Panc1 (cell line): ENCODE measurements around the gene RFPL4AL1. TPM values are rescaled to one million over a fixed set of nuclear protein-coding genes. Genes with fewer than 3 reads are reported as not detected.

Experiments
- ATAC-seq: fragments of 200-7000 bp; cut with Tn5 transposase; 2 replicates; pipeline ENCODE4 v1.9.1; 2020; ENCODE audit warnings: mild to moderate bottlenecking, moderate library complexity
- BruUV-seq: library from RNA; stranded (reverse); fragments of 400-500 nt; replicated peaks from 2 replicates; lab custom pipeline; 2021; lab: Mats Ljungman, UMichigan
- CTCF ChIA-PET: fragments of 300-600 bp; sonication (Branson Sonifier 250); formaldehyde crosslinking; loops from one replicate; lab custom pipeline; 2022; ENCODE audit warnings: antibody characterized with exemption; lab: Charles Lee
- POLR2A ChIA-PET: fragments of 300-600 bp; sonication (Branson Sonifier 250); formaldehyde crosslinking; loops from one replicate; lab custom pipeline; 2022; ENCODE audit warnings: antibody characterized with exemption; lab: Charles Lee
- DNase-seq: peaks from one replicate; pipeline ENCODE4 v3.0.0-alpha.2; 2010; ENCODE audit warnings: low read depth, low spot score
- H3K27ac ChIP-seq: 2 replicates; pipeline ENCODE4 v1.5.1; 2011; ENCODE audit warnings: mild to moderate bottlenecking, low read length, inconsistent platforms
- H3K27me3 ChIP-seq: fragments of 200-500 bp; sonication (Bioruptor generic); 2 replicates; pipeline ENCODE4 v1.6.0; 2014; ENCODE audit warnings: low read length, inconsistent platforms; ENCODE audit not compliant: control insufficient read depth, insufficient read depth
- H3K36me3 ChIP-seq: fragments of 200-500 bp; sonication (Bioruptor generic); 2 replicates; pipeline ENCODE4 v1.5.1; 2014; ENCODE audit warnings: inconsistent platforms, mild to moderate bottlenecking, low read length, moderate library complexity; ENCODE audit not compliant: control insufficient read depth, insufficient read depth
- H3K4me1 ChIP-seq: 2 replicates; pipeline ENCODE4 v1.5.1; 2011; ENCODE audit warnings: inconsistent platforms, mild to moderate bottlenecking, low read length, moderate library complexity; ENCODE audit not compliant: control insufficient read depth, insufficient read depth
- H3K4me3 ChIP-seq, 2 experiments: 2 replicates each; pipeline ENCODE4 v1.5.1; 2011 to 2012; ENCODE audit warnings: low read depth in 2 of 2, low read length in 2 of 2, mild to moderate bottlenecking in 2 of 2, inconsistent platforms in 1 of 2, moderate library complexity in 1 of 2
- H3K9me3 ChIP-seq: fragments of 200-500 bp; sonication (Bioruptor generic); 2 replicates; pipeline ENCODE4 v1.5.1; 2014; ENCODE audit warnings: low read depth, mild to moderate bottlenecking, inconsistent platforms, low read length, moderate library complexity; ENCODE audit not compliant: control insufficient read depth, insufficient read depth
- POLR2AphosphoS5 ChIP-seq: IDR thresholded peaks from 2 replicates; pipeline ENCODE4 v1.6.1; 2012; ENCODE audit warnings: mild to moderate bottlenecking, low read depth, low read length, moderate library complexity
- SIN3A ChIP-seq: IDR thresholded peaks from 2 replicates; pipeline ENCODE4 v1.6.1; 2012; ENCODE audit warnings: low read depth, mild to moderate bottlenecking, low read length, moderate library complexity, borderline replicate concordance; ENCODE audit not compliant: insufficient read depth
- TCF7L2 ChIP-seq: IDR thresholded peaks from 2 replicates; pipeline ENCODE4 v1.6.1; 2011; ENCODE audit warnings: mild to moderate bottlenecking, low read depth, low read length, inconsistent platforms
- in situ Hi-C: cut with HindIII; loops from 2 replicates; pipeline ENCODE4 v1.10.0; 2016; ENCODE audit warnings: low sequenced_read_pairs, low pct_unique_long_range_greater_than_20kb
- intact Hi-C: fragments of 100-400 bp; cut with micrococcal nuclease; formaldehyde crosslinking; loops from one replicate; pipeline ENCODE4 v1.10.0; 2022; ENCODE audit not compliant: unreplicated experiment
- total RNA-seq: library from RNA; stranded (reverse); gene quantifications from one replicate; pipeline ENCODE4 v1.2.1, GENCODE V29; 2021; ENCODE audit not compliant: unreplicated experiment
- TF ChIP-seq, protein P1 (sequence below): fragments of 450-650 bp; IDR thresholded peaks from 2 replicates; pipeline ENCODE4 v1.5.1; 2017; ENCODE audit warnings: mild to moderate bottlenecking
- TF ChIP-seq, protein P2 (sequence below), 2 experiments: IDR thresholded peaks; 2 replicates each; pipeline ENCODE4 v1.6.1; 2011 to 2012; ENCODE audit warnings: low read depth in 2 of 2, control low read depth in 1 of 2, low read length in 1 of 2, mild to moderate bottlenecking in 1 of 2, moderate library complexity in 1 of 2; ENCODE audit not compliant: insufficient read depth in 1 of 2

Gene RFPL4AL1
- total RNA-seq, 1 experiment from 2014 or later = not detected

DNA sequence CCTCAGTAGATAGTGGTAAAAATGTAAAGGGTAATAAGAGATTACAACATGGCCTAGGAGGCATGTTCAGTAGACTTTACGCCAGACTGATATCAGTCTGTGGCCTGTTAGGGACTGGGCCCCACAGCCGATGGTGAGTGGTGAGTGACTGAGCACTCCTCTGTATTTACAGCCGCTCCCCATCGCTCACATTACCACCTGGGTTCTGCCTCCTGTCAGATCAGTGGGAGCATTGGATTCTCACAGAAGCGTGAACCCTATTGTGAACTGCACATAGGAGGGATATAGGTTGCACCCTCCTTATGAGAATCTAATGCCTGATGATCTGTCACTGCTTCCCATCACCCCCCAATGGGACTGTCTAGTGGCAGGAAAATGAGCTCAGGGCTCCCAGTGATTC, 45.0 kb downstream of the RFPL4AL1 start:
- H3K9me3 ChIP-seq = no peaks in the 10 kb centered on the region
- intact Hi-C loops = loop anchor here (2.0 kb wide), 1 partner anchor 63 kb away; no protein-coding TSS in a partner anchor
- no peaks in the 10 kb centered on the region for H3K36me3 ChIP-seq
- in situ Hi-C loops = no loop called here
- POLR2A ChIA-PET = interaction anchor here (0.6 kb wide), 1 partner anchor 189 kb away, joined by 3 read pairs; the partner anchor contains the start of gene ZNF784
- TF ChIP-seq, protein P1, sequence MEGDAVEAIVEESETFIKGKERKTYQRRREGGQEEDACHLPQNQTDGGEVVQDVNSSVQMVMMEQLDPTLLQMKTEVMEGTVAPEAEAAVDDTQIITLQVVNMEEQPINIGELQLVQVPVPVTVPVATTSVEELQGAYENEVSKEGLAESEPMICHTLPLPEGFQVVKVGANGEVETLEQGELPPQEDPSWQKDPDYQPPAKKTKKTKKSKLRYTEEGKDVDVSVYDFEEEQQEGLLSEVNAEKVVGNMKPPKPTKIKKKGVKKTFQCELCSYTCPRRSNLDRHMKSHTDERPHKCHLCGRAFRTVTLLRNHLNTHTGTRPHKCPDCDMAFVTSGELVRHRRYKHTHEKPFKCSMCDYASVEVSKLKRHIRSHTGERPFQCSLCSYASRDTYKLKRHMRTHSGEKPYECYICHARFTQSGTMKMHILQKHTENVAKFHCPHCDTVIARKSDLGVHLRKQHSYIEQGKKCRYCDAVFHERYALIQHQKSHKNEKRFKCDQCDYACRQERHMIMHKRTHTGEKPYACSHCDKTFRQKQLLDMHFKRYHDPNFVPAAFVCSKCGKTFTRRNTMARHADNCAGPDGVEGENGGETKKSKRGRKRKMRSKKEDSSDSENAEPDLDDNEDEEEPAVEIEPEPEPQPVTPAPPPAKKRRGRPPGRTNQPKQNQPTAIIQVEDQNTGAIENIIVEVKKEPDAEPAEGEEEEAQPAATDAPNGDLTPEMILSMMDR = no peak
- TF ChIP-seq TCF7L2 (no peak), SIN3A (no peak), POLR2AphosphoS5 (no peak)
- TF ChIP-seq, protein P2, sequence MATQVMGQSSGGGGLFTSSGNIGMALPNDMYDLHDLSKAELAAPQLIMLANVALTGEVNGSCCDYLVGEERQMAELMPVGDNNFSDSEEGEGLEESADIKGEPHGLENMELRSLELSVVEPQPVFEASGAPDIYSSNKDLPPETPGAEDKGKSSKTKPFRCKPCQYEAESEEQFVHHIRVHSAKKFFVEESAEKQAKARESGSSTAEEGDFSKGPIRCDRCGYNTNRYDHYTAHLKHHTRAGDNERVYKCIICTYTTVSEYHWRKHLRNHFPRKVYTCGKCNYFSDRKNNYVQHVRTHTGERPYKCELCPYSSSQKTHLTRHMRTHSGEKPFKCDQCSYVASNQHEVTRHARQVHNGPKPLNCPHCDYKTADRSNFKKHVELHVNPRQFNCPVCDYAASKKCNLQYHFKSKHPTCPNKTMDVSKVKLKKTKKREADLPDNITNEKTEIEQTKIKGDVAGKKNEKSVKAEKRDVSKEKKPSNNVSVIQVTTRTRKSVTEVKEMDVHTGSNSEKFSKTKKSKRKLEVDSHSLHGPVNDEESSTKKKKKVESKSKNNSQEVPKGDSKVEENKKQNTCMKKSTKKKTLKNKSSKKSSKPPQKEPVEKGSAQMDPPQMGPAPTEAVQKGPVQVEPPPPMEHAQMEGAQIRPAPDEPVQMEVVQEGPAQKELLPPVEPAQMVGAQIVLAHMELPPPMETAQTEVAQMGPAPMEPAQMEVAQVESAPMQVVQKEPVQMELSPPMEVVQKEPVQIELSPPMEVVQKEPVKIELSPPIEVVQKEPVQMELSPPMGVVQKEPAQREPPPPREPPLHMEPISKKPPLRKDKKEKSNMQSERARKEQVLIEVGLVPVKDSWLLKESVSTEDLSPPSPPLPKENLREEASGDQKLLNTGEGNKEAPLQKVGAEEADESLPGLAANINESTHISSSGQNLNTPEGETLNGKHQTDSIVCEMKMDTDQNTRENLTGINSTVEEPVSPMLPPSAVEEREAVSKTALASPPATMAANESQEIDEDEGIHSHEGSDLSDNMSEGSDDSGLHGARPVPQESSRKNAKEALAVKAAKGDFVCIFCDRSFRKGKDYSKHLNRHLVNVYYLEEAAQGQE (IDR thresholded peaks at IDR 0.05; ENCODE audit: insufficient read depth in 1 of 2, low read depth in 2 of 2, low read length in 1 of 2) = no peak
- BruUV-seq = no TSS peak
- H3K27ac ChIP-seq = no peak overlapping the region
- ATAC-seq (no peak), DNase-seq (no peak)
- CTCF ChIA-PET = no interaction called here
- H3K27me3 ChIP-seq = peaks cover 19% of the 10 kb centered on the region
- H3K4me3 ChIP-seq = no peak overlapping the region
- H3K4me1 ChIP-seq = no peaks in the 10 kb centered on the region

DNA sequence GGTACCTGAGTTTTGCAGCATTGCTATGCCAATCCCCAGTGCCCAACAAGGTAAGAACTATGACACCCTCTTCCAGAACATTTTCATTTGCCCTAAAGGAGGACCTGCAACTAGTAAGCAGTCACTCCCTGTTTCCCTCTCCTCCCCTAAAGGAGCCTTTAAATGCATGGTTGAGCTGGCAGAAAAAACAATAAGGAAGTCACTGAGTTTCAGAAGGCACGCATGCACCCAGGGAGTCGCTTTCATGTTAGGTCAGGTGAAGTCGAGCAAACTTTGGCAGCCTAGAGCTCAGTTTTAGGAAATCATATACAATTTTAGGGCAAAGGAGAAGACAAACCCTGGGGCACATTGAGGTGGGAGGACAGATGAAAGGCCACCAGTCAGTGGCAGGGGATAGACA, 51.1 kb downstream of the RFPL4AL1 start:
- H3K36me3 ChIP-seq = no peaks in the 10 kb centered on the region
- POLR2A ChIA-PET = interaction anchor here (0.7 kb wide), 1 partner anchor 12 kb away, joined by 7 read pairs; no protein-coding TSS in a partner anchor
- TF ChIP-seq, protein P1 = no peak
- TF ChIP-seq TCF7L2 (no peak), POLR2AphosphoS5 (no peak), SIN3A (no peak)
- TF ChIP-seq, protein P2 (IDR thresholded peaks at IDR 0.05; ENCODE audit: insufficient read depth in 1 of 2, low read depth in 2 of 2, low read length in 1 of 2) = no peak
- BruUV-seq = no TSS peak
- no peak for DNase-seq
- no peaks in the 10 kb centered on the region for H3K9me3 ChIP-seq
- intact Hi-C loops (no loop called here), in situ Hi-C loops (no loop called here)
- H3K27me3 ChIP-seq = peaks cover 34% of the 10 kb centered on the region
- H3K4me1 ChIP-seq = no peaks in the 10 kb centered on the region
- no peak for ATAC-seq
- no peak overlapping the region for H3K4me3 ChIP-seq
- no peak overlapping the region for H3K27ac ChIP-seq
- CTCF ChIA-PET = no interaction called here
